Placental epithelial cell (primary cell): ENCODE data around the gene PIGR. TPM values are rescaled to one million over a fixed set of nuclear protein-coding genes. Genes with fewer than 3 reads are reported as not detected.

ENCODE experiments used
- total RNA-seq: library from RNA; depleted of rRNA; stranded (reverse); fragments of >200 nt; gene quantifications from 2 replicates; pipeline ENCODE4 v1.2.3, GENCODE V29; 2012

The PIGR gene
- not detected in 2 replicates for total RNA-seq

GRCh38 chr1:206946261-206946660, at the start of gene PIGR:
PIGR (minus strand) TSS chr1:206946466; CDS start chr1:206940531, 5,935 bp downstream.

GRCh38 chr1:206970446-206970845, 24.2 kb upstream of the PIGR start, which contains the start of gene FCAMR:
FCAMR (minus strand) TSS chr1:206970460; CDS start chr1:206970125, 335 bp downstream.

GRCh38 chr1:206921772-206922265, 24.4 kb downstream of the PIGR start, which contains the start of gene FCMR:
FCMR (minus strand) TSS chr1:206921941; CDS start chr1:206921854, 87 bp downstream.

GRCh38 chr1:206897175-206897574, 49.1 kb downstream of the PIGR start, which contains the start of gene IL24:
IL24 (plus strand) TSS chr1:206897443; CDS start chr1:206897833, 390 bp downstream.

Other genes starting within 250 kb of the PIGR start
- not detected in 2 replicates for gene IL19, start 175.7 kb downstream of the PIGR start, total RNA-seq
- gene IL10, start 174.0 kb downstream of the PIGR start, total RNA-seq: not detected in 2 replicates
- gene IL20, start 80.8 kb downstream of the PIGR start, total RNA-seq: not detected in 2 replicates
- gene IL24, start 49.0 kb downstream of the PIGR start, total RNA-seq: 0.22 TPM in 1 of 2 replicates, not detected in the other
- gene FCMR, start 24.5 kb downstream of the PIGR start, total RNA-seq: 0.22 TPM in 1 of 2 replicates, not detected in the other
- not detected in 2 replicates for gene FCAMR, start 24.0 kb upstream of the PIGR start, total RNA-seq
- gene C1orf116, start 86.3 kb upstream of the PIGR start, total RNA-seq: 6.3 and 10.6 TPM in 2 replicates
- gene YOD1, start 104.7 kb upstream of the PIGR start, total RNA-seq: 13.3 and 36.5 TPM in 2 replicates
- 4.3 and 12.3 TPM in 2 replicates for gene PFKFB2, start 106.8 kb upstream of the PIGR start, total RNA-seq
- 0.79 and 40.1 TPM in 2 replicates for gene C4BPB, start 142.4 kb upstream of the PIGR start, total RNA-seq
- 0.11 TPM in 1 of 2 replicates, not detected in the other for gene C4BPA, start 157.8 kb upstream of the PIGR start, total RNA-seq